CD4-positive, alpha-beta T cell treated with Interleukin-2 at 100 ng/mL for 4 hours (primary cell): ENCODE results near the gene PPARA.

Source experiments
- DNase-seq: peaks from one replicate; pipeline ENCODE4 v3.0.0-alpha.2; 2020; ENCODE audit warnings: low spot score

The PPARA gene

DNA sequence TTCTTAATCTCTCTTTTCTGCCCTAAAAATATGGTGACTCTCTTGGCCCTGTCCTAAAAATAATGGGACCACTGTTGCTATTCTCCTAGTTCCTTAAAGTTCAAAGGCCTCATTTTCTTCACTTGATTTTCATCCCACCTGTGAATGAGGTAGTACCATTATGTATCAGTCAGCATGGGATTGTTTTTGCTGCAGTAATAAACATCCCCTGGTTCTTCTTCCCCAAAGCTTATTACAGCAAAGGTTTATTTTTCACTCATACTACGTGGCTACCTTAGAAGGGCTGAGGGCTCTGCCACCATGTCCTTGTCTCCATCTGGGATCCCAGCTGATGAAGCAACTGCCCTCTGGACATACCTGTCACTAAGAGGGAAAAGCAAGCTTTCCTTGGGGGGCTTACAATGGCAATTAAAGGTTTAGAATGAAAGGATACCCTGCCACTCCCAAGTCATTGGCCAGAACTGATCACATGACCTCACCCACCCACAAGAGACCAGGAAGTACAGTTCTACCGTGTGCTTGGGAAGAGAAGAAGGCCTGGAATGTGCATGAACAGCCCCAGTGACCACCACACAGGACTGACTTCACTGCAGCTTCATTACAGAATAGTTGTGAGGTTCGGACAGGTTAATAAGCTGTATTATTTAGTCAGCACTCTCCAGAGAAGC lies 125.3 kb downstream of the PPARA start:
- no peak for DNase-seq

DNA sequence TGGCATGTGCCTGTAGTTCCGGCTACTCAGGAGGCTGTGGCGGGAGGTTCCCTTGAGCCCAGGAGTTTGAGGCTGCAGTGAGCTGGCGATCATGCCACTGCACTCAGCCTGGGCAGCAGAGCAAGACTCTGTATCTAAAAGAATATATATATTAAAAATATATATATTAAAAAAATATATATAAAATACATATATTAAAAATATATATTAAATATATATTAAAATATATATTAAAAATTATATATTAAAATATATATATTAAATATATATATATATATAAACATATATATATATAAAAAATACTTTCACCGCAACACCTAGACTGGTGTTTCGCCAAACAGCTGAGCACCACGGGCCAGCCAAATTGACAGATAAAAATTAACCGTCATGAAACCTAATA lies 126.2 kb downstream of the PPARA start:
- no peak for DNase-seq

DNA sequence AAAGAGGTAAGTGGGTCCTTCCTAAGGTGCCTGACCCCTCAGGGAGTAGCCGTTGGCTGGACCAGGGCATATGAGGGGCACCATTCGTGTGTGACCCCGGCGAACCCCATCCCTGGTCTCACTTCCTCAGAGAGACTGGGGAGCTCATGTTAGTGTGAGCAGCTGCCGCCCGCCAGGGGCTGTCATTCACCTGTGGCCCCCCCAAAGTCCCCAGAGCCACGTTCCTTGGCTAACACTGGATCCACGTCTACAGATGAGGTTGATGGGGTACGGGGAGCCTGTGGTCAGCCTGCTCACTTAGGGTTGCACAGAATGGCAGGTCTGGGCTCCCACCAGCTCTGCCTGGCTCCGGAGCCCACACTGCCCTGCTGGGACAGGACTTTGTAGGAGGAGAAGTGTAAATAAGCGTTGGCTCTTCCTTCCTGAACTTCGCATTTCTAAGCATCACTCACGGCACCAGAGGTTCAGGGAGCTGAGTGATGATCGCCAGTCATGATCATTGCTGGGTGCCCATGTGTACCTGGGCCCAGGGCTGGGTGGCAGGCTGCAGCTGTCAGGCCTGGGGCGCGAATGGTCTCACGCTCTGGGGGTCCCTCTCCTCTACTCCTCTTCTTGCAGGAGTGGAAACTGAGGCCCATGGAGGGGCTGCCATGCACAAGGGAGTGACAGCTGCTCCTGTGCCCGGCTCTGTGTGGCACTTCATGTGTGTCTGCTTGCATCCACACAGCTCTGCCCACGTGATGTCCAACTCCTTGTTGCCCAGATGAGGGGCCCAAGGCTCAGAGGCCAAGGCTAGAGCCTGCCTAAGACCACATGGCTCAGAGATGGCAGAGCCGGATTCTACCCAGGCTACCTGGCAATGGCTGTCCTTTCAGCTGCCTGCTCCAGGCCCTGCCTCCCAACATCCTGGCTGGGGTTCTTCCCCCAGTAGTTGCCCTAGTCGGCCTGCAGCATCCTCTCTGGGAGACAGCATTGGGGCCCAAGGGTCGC lies 128.6 kb downstream of the PPARA start:
- DNase-seq: no peak

DNA sequence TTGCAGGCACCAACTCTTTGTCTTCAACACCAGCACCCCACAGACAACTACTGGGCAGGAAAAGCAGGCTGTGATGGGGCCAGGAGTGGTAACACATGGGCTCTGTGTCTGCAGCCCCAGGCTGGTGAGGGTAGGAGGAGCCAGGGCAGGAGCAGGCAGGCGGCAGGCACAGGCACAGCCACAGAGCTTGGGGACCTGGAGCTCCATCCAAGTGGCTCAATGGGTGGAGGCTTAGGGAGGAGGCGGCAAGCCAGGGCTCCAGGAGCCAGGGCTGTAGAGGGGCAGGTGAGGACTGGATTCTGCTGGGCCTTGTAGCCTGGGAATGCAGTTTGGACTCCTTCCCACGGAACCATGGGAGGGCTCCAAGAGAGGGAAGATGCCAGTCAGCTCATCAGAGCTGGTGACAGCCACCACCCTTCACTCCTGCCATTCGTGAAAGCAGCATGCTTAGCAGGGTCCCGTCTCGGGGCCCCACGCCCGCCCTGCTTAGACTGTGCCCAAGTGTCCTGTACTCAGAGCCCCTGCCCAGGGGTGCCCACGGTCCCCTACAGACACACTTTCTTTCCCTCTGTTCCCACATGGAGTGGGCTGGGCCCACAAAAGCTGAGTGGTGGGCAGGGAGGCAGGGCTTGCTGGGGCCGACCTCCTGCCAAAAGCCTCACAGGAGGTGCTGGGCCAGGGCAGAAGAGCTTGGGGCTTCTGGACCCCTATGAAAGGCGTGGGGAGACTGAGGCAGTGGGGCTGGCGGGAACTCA lies 129.9 kb downstream of the PPARA start:
- DNase-seq: no peak

DNA sequence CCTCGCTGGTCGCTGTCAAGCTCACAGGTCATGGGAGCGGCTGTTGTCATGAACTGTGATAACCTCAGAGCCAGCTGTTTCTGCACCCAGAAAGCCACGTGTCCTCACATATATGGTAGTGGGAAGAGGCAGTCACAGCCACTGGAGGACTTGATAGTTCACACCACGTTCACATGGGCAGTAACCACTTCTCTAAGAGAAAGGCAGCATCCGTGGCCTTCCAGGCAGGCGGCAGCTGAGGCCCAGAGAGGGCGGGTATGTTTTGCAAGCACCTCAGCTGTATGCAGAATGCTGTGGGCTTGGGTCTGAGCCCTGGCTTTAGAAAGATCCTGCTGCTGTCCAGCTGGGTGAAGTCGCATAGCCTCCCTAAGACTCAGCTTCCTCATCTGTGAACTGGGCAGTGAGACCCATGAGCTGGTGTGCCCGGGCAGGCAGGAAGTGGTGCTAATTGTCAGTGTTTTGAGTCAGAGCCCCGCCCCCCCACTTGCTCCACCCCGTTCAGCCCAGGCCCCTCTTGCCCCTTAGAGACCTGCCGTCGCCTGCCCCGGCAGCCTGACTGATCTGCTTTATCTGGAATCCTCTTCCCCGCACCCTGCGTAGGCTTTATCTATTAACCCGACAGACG lies 130.8 kb downstream of the PPARA start:
- DNase-seq: peak; percentile 56

DNA sequence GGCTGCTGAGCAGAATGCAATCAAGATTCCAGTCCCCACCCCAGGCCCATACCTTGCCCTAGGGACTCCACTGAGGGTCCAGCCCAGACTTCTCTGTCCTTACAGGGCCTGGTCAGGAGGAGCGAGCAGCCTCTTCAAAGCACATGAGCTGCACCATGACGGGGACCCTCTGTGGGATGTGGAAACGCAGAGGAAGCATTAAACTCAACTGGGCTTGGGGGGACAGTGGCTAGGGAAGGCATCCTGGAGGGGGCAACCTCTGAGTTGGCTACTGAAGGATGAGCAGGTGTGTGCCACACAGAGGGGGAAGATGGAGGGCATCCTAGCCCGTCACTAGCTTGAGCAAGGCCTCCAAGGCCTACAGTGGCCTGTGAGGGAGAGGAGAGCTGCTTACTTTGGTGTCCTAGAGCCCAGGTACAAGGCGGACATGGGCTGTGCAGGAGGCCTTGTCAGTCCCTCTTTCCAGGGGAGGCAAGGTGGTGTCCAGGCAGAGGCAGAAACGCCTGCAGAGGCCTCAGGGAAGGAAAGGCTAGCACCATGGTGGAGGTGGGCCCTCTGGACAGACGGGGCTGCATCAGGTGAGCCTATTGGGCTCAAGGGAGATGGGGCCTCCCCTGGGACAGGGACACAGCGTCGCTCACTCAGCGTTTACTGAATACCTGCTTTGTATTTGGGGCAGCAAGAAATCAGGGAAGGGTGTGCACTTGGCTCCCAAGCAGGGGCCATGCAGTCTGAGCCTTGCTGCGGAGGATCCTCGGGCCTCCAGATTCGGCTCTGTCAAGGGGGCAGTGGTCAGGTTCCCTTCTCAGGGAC lies 131.7 kb downstream of the PPARA start:
- DNase-seq: no peak

DNA sequence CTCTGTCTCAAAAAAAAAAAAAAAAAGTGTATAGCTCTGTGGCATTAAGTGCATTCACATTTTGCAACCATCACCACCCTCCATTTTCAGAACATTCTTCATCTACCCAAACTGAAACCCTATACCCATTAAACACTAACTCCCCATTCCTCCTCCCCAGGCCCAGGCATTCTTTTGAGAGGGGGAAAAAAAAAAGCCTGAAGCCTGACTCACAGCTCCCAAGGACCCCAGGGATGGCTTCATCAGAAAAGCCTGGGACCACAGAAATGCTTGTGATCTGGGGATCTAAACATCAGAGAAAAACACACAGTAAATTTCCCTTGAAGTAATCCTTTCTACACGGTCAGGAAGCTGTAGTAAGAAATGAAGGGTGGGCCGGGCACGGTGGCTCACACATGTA lies 135.7 kb downstream of the PPARA start:
- no peak for DNase-seq

DNA sequence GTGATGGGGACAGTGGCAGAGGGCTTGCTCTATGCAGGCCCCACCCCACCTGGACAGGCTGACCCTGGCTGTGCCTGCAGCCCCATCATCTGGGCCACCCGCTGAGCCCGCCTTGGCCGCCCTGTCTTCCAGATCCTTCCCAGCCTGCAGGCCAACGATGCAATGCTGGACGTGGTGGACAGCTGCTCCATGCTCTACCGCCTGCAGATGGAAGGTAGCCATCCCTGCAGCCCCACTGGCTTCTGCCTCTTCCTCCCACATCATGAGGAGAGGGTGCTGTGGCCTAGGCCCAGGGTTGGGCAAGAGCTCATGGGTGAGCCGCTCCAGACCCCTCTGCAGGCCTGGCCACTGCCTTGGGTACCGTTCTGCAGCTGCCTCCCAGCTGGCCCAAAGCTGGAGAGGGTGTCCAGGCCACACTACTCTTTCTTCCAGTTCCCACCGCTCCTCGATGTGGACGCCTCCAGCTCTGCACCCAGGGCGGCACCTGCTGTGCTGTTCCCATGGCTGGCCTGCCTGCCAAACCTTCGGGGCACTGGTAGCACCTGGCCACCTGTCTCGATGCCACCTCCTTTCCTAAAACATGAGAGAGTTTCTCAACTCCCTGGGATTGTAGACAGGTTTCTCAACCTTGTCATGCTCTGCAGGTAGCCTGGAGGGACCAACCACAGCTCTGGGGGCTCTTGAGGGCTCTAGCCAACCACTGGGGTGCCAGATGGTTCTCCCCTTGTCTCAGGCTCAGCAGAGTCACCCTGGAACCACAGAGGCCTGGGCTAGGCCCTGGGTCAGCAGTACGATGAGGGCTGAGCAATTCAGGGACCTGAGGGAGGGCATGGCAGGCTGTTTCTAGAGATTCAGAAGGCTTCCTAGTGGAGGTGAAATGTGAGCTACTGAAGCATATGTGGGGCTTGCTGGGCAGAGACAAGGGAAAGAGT lies 136.9 kb downstream of the PPARA start:
- DNase-seq: no peak

DNA sequence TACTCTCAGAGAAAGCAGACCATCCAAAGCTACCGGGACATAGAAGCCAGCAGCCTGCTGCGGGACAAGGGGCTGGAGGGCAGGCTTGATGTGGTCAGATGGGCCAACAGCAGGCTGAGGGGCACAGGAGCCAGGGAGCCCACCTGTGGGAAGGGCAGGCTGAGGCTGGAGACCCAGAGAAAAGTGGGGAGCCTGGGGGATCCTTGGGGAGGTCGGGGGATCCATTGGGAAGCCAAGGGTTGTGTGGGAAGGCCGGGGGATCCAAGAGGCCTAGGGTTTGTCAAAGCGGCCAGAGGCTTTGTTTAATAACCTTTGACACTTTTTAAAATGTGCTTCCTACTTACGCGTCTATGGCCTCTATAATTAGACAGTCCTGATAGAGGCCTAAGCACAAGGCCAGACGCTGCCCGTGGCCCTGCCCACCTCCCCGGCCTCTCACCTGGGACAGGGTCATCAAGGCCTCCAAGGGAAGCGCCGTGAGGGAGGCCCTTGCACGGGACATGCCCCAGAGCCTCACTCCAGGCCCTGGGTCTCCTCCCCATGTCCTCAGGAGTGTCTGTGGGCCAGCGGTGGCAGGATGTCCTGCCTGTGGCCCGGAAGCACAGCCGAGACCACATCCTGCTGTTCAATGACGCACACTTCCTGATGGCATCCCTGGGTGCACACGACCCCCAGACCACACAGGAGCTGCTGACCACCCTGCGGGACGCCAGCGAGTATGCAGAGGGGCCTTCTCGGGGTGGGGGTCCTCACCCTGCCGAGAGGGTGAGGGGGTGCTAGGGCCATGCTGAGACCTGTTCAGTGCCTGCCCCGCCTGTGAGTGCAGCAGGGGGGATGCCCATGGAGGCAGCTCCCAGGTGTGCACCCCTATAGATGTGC lies 137.8 kb downstream of the PPARA start:
- DNase-seq: peak; percentile 27

DNA sequence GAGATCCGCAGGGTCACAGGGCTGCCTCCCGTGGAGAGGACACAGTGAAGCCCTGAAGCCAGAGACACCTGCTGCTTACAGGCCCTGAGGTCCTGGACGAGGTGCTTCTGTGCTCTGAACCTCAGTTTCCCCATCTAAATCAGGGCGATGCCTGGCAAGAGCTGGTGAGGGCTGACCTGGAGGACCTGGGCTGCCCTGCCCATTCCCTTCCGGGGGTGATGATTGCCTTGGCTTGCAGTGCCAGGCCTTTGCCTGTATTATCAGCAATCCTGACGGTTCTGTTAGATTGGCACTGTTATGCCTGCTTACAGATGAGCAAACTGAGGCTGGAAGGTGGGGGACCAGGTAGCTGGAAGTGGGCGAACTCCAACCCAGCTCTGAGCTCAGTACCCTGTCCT lies 138.5 kb downstream of the PPARA start:
- no peak for DNase-seq

DNA sequence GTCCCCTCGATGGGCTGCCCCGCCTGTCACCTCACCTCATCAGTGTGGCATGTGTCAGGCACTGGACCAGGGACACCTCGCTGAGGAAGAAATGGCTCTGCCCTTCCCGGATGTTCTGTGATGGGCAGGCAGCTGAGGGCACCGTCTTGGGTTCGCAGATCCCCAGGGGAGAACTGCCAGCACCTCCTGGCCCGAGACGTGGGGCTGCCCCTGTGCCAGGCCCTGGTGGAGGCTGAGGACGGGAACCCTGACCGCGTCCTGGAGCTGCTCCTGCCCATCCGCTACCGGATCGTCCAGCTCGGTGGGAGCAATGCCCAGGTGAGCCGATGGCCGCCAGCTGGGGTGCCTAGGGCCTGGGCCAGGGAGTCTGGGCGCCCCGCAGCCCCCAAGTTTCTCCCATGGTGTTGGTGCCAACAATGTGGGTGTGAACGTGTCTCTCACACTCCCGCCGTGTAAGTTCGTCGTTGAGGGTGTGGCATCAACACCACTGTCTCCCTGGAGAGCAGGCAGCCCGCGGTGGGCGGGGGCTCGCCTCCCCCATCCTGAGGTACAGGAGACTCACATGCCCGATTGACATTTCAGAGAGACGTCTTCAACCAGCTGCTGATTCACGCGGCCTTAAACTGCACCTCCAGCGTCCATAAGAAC lies 139.0 kb downstream of the PPARA start:
- peak; percentile 52 for DNase-seq

DNA sequence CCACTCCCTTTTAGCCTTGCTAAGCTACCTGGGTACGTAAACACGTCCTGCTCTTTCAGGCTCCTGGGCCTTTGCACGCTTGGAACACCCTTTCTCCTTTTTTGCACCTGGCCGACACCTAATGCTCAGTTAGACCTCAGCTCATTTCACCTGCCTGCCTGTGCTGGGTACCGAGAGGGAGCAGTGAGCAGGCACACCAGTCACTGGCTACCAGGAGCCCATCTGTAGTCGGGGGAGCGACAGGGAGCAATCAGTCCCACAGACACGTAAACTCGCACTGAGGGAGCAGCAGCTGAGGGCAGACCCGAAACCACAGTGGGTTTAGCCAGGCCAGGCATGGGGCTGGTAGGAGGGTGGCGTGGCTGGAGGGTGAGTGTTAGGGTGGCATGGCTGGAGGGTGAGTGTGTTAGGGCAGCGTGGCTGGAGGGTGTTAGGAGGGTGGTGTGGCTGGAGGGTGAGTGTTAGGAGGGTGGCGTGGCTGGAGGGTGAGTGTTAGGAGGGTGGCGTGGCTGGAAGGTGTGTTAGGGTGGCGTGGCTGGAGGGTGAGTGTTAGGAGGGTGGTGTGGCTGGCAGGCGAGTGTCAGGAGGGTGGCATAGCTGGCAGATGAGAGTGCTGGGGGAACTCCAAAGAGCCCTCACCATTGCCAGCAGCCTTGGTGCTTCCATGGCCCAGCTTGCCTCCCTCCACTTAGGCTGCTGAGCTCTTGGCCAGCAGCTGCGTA lies 140.0 kb downstream of the PPARA start:
- DNase-seq: no peak

DNA sequence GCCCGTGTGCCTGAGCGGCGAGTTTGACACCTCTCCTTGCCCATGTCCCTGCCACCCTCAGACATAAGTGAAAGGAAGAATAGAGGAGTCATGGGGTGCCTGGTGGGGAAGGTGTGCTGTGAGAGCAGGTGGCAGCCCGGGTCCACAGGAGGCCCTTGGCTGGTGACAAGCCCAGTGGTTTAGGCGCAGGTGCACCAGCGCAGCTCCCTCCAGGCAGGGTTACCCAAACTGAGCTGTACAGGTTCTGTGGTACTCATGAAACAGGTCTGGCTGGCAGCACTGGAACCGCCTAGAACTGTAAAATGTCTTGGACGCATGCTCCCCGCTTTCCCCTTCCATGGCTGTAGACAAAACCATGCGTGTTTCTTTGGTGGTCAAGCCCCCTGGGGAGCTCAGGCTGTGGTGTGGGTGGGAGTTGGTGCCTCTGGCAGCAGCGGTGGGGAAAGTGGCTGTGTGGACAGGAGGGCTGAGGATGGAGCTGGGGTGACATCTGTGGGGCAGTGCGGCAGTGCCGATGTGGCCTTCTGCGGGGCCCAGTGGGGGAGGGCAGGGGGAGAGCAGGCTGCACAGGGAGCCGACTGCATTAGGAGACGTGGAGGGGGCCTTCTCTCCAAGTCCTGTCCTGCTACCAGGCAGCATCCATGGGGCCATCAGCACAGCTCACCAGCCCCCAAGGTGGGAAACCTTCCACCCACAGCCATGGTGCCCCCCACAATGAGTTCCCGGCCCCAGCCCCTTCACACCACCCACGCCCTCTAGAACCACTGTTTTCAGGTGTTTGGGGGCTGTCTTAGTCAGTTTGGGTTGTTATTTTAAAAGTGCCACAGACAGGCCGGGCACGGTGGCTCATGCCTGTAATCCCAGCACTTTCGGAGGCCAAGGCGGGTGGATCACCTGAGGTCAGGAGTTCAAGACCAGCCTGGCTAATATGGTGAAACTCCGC lies 140.8 kb downstream of the PPARA start:
- no peak for DNase-seq

DNA sequence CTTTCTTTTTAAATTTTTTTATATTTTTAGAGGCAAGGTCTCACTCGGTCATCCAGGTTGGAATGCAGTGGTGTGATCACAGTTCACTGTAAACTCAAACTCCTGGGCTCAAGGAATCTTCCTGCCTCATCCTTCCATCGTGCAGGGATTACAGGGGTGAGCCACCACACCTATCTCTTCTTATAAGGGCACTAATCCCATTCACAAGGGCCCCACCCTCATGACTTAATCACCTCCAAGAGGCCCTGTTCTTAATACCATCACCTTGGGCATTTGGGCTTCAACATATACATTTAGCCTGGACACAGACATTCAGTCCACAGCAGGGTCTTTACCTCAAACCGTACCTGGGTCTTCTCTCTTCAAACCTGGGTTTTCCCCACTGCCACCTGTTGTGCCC lies 141.8 kb downstream of the PPARA start:
- DNase-seq: no peak

DNA sequence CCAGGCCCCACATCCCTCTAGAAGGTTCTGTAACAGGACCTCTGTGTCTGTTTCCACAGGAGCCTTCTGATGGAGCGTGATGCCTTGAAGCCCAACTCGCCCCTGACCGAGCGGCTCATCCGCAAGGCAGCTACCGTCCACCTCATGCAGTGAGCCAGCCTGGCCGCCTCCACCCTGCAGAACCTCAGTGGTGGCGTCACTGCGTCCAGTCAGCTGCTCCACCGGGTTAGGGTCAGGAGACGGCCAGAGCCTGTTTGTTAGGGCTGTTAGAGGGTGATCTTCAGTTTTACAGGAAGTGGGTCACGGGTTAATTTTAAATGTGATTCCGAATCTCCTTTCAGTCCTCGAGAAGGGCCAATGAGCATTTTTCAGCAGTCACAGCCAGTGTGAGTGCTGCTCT lies 142.4 kb downstream of the PPARA start:
- DNase-seq: no peak
